Measurements from ENCODE around the gene SYNDIG1L.

GRCh38 chr14:74414403-74415114 is 11.5 kb downstream of the SYNDIG1L start:
- no peak for TF ChIP-seq POLR2A (IDR thresholded peaks at IDR 0.05)
- TF ChIP-seq CTCF (IDR thresholded peaks at IDR 0.05), result no peak

Measured in lower leg skin (tissue), 3 donors.